Mesothelial cell of epicardium (in vitro differentiated cells): ENCODE data around the gene MAML1. TPM values are rescaled to one million over a fixed set of nuclear protein-coding genes. Genes with fewer than 3 reads are reported as not detected.

Source experiments
- DNase-seq, 2 experiments: peaks; one replicate each; pipeline ENCODE4 v3.0.0; 2021; ENCODE audit warnings: low spot score in 2 of 2; ENCODE audit not compliant: unreplicated experiment in 2 of 2
- H3K27ac Mint-ChIP-seq: 2 replicates; pipeline ENCODE4 v1.8.0; 2021; ENCODE audit warnings: mixed read lengths
- H3K27me3 Mint-ChIP-seq: 2 replicates; pipeline ENCODE4 v1.8.0; 2021; ENCODE audit warnings: low read depth, mixed read lengths
- H3K36me3 Mint-ChIP-seq: 2 replicates; pipeline ENCODE4 v1.8.0; 2021; ENCODE audit warnings: mixed read lengths
- H3K4me1 Mint-ChIP-seq: 2 replicates; pipeline ENCODE4 v1.8.0; 2021; ENCODE audit warnings: mixed read lengths
- H3K4me3 Mint-ChIP-seq: 2 replicates; pipeline ENCODE4 v1.8.0; 2021; ENCODE audit warnings: mild to moderate bottlenecking, moderate library complexity, mixed read lengths
- H3K9me3 Mint-ChIP-seq: 2 replicates; pipeline ENCODE4 v1.8.0; 2021; ENCODE audit warnings: mixed read lengths
- CTCF ChIP-seq: fragments of 200-600 bp; sonication (generic); IDR thresholded peaks from one replicate; pipeline ENCODE4 v1.5.0; 2021; ENCODE audit warnings: antibody characterized with exemption; ENCODE audit not compliant: unreplicated experiment
- total RNA-seq: library from RNA; stranded (reverse); gene quantifications from 3 replicates; pipeline ENCODE4 v1.2.1, GENCODE V29; 2021

MAML1 gene
- total RNA-seq, 1 donor from 2014 or later = 49.6 TPM

GRCh38 chr5:179812997-179813607 is 80.5 kb downstream of the MAML1 start:
- peaks cover 3% of the 10 kb centered on the region for H3K4me1 Mint-ChIP-seq
- no peak overlapping the region for H3K4me3 Mint-ChIP-seq
- H3K9me3 Mint-ChIP-seq = no peaks in the 10 kb centered on the region
- DNase-seq = no peak
- TF ChIP-seq CTCF = no peak
- peaks cover 13% of the 10 kb centered on the region for H3K36me3 Mint-ChIP-seq
- H3K27me3 Mint-ChIP-seq = no peaks in the 10 kb centered on the region
- no peak overlapping the region for H3K27ac Mint-ChIP-seq

GRCh38 chr5:179814090-179814489 is 81.5 kb downstream of the MAML1 start:
- peaks cover 9% of the 10 kb centered on the region for H3K4me1 Mint-ChIP-seq
- no peak for TF ChIP-seq CTCF
- H3K9me3 Mint-ChIP-seq = no peaks in the 10 kb centered on the region
- H3K4me3 Mint-ChIP-seq = no peak overlapping the region
- no peak for DNase-seq
- peaks cover 13% of the 10 kb centered on the region for H3K36me3 Mint-ChIP-seq
- no peaks in the 10 kb centered on the region for H3K27me3 Mint-ChIP-seq
- H3K27ac Mint-ChIP-seq = no peak overlapping the region

- peak overlapping the region; percentile 61 for H3K4me3 Mint-ChIP-seq
Measured at GRCh38 chr5:179815491-179816249, 83.0 kb downstream of the MAML1 start.

GRCh38 chr5:179816401-179816795 is 83.8 kb downstream of the MAML1 start:
- DNase-seq = no peak
- H3K4me3 Mint-ChIP-seq = peak overlapping the region; percentile 54
- no peak overlapping the region for H3K27ac Mint-ChIP-seq
- peaks cover 20% of the 10 kb centered on the region for H3K4me1 Mint-ChIP-seq
- TF ChIP-seq CTCF = no peak
- no peaks in the 10 kb centered on the region for H3K9me3 Mint-ChIP-seq
- H3K36me3 Mint-ChIP-seq = peaks cover 13% of the 10 kb centered on the region
- H3K27me3 Mint-ChIP-seq = no peaks in the 10 kb centered on the region

More at GRCh38 chr5:179815491-179816249, 83.0 kb downstream of the MAML1 start:
- TF ChIP-seq CTCF = no peak
- Mint-ChIP-seq H3K9me3 (no peaks in the 10 kb centered on the region), H3K36me3 (peaks cover 13% of the 10 kb centered on the region), H3K4me1 (peaks cover 20% of the 10 kb centered on the region), H3K27ac (peak overlapping the region; percentile 64), H3K27me3 (no peaks in the 10 kb centered on the region)
- no peak for DNase-seq

GRCh38 chr5:179816796-179817469 is 84.3 kb downstream of the MAML1 start:
- Mint-ChIP-seq H3K36me3 (peaks cover 13% of the 10 kb centered on the region), H3K4me3 (peak overlapping the region; percentile 64), H3K4me1 (peaks cover 22% of the 10 kb centered on the region), H3K27ac (peak overlapping the region; percentile 34), H3K27me3 (no peaks in the 10 kb centered on the region), H3K9me3 (no peaks in the 10 kb centered on the region)
- TF ChIP-seq CTCF = no peak
- no peak for DNase-seq
